HG03060 (cell line): ENCODE data around the gene HSPG2.

Experiments
- ATAC-seq: cut with Tn5 transposase; IDR thresholded peaks from one replicate; pipeline ENCODE4 v1.9.1; 2021; ENCODE audit warnings: low read depth, moderate number of reproducible peaks; ENCODE audit not compliant: unreplicated experiment

The HSPG2 gene

DNA sequence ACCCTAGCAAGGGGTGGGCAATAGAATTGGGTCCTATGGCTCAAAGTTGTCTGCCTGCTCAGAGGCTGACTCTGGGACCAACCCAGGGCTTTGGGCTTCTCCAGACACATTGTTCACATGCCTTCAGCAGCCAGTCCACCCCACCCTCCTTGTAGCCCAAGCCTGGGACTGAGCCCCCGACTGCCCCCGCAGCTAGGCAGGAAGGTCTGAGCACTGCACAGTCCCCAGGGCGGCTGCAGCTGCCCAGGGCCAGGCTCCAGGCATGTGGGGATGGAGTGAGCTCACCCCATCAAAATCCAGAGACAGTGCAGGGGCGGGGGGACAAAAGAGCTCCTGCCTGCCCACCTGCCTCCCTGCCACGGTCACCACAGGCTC lies 35.6 kb downstream of the HSPG2 start:
- ATAC-seq: no peak

GRCh38 chr1:21900766-21901472 lies 36.2 kb downstream of the HSPG2 start:
- no peak for ATAC-seq

DNA sequence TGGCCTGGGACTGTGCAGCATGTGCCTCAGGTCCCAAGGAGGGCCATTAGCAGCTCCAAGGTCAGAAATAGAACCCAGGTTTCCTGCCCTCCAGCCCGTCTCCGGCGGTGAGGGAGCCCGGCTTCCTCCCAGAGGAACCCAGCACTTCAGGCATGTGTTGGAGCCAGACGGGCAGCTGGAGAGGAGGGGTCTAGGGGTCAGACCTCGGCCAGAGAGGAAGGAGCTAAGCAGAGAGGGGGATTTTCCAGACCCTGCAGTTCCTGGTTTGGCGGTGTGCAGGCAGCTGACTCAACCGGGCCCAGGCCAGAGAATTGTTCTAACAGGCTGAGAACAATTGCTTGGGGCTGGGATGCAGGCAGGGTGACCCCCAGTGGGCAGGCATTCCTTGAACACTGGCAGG lies 37.1 kb downstream of the HSPG2 start:
- ATAC-seq: no peak

DNA sequence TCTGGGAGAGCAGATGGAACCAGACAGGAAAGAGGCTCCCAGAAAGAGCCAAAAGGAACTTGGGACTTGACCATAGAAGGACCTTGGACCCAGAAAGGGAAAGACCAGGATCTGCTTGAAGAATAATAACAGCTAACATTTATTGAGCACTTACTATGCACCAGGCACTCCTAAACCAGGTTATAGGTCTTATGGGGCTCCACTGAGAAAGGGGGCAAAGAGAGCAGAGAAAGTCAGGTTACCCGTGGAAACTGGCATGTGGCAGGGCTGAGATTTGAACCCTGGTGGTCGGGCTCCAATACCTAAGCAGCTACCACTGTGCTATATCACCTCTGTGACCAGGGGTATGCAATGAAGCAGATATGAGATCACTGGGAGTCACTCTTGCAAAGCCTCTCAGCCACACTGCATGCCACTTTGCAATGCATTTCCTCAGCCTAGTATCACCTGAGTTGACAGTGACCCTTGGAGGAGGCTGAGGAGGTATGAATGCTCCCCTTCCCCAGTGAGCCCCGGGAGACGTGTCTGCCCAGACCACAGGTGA lies 37.8 kb downstream of the HSPG2 start:
- ATAC-seq: no peak

DNA sequence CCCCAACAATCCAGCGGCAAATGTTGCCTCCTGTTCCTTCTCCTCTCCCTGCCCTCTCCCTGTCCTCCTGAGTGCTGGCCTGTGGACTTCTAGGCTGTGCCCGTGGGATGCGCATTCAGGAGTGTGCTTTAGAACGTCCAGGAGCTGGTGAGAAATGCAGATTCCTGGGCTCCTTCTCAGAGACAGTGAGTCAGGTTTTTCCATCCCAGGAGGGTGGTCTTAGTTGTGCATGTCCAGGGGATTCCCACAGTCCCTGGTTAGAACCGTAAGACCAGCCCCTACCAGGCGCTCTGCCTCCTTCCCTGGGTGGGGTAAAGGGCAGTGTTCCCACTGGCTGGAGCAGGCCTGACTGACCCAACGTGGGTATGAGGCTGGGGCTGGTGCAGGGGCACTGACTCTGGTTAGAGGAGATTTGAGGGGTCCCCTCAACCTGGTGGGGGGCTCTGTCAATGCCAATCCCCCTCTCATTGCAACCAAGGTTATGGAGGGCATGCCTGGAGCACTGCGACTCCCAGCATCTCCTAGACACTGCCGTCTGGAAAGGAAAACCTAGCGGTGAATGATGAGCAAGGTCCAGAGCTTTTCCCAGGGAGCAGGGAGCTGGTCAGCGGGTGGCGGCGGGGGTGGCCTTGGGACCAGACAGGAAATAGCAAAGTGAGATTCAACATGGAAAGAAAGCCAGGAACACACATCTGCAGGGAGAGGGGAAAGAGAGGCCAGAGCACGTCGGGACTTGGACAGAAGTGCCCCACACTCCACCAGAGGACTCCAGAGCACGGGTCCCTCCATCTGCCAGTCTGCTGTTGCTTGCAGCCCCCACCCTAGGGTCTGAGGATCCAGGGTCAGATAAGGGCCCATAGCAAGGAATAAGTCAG lies 38.5 kb downstream of the HSPG2 start:
- no peak for ATAC-seq

DNA sequence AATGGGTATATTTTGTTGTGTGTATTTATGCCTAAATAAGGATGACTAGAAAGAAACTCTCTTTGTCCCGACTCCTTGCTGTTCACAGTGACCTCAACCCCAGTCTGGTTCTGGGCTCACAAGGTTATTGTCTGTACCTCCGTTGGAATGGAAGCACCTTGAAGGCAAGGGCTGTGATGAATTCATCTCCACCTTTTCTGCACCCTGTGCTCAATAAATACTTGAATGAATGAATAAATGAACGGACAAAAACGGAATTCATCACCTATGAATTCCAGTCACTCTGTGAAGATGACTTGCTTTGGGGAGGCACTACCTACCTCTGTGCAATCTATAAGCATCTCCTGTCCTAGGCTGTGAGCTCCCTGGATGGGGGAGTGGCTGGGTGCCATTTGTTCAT lies 39.3 kb downstream of the HSPG2 start:
- ATAC-seq: no peak

DNA sequence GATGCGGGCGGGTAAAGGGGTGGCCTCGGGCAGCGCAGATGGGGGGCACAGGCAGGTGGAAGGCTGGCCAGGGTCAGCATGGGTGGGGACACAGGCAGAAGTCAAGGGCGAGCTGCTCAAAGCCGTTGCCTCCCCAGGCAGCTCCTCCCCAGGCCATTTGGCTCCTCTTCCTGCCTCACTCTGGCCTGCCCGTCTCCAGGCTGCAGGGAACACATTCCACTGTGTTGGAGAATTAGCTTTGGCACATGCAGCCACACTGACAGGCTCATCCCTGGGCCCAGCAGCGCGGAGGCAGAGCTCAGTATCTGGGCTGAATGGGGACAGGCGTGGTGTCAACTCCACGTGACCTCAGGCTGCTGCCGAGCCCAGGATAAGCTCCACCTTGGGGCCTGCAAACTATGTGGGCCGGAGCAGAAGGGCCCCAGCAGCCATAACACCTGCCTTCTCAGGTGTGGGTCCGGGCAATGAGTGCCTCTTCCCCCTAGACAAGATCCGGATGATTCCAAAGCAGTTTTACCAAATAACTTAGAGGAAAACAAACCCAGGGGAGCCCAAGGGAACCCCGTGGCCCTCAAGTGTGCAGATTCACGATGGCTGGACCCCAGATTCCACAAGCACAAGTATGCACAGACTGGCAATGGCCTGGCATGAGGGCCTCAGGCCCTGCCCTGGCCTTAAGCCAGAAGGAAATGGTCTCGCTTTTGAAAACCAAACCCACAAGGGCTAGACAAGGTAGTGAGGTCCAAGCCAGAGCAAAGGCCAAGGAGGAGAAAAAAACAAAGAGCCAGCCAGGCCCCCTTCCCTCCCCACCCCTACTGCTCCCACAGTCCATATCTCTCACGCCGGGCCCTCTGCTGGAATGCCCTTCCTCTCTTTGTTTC lies 40.2 kb downstream of the HSPG2 start:
- ATAC-seq: no peak

DNA sequence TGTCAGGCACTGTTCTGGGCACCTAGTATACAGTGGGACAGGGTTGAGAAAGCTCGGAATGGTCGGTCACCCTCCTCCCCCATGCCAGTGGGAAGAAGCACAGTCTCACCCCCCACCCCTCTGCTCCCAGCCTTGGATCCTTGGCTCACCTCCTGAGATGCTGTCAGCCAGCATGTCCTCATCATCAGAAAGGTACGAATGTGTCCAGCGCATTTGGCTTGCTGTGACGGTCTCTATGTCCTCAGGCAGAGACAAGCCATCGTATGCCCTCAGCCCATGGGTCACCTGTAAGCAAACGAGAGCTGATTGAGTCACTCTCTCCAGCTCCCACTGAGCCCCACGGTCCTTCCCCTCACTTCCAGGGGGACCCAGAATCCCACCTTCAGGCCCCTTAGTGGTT lies 41.1 kb downstream of the HSPG2 start:
- ATAC-seq: no peak

- ATAC-seq: no peak
Observed at GRCh38 chr1:21894034-21894881, 42.9 kb downstream of the HSPG2 start.

DNA sequence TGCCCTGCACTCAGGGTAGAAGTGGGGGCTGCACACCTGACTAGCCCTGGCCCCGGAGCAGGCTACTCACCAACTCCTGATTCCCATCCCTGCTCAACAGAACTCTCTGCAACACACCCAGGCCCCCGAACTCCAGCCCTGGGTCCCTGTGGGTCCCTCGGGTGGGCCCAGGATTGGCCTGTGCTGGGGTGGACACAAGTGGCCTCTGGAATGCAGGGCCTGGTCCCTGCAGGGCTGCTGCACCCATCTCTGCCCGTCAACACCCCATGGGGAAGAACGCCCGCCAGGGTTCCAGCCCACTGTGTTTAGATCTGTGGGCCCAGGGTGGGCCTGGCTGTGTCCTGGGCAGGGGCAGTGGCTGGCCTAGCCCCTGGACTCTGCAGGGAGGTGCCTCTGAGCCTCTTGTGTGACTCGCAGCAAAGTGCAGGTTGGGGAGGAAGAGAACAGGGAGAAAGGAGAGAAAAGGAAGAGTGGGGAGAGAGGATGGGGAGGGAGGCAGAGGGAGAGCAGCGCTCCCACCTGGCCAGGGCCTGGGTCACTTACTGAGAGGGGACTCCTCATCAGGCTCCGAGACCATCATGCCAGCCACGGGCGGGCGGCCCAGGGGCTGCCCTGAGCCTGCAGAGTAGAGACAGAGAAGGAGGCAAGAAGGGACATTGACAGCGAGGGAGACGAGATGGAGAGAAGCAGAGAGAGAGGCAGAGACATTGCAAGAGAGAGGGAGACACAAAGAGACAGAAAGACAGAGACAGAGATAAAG lies 43.9 kb downstream of the HSPG2 start:
- no peak for ATAC-seq

DNA sequence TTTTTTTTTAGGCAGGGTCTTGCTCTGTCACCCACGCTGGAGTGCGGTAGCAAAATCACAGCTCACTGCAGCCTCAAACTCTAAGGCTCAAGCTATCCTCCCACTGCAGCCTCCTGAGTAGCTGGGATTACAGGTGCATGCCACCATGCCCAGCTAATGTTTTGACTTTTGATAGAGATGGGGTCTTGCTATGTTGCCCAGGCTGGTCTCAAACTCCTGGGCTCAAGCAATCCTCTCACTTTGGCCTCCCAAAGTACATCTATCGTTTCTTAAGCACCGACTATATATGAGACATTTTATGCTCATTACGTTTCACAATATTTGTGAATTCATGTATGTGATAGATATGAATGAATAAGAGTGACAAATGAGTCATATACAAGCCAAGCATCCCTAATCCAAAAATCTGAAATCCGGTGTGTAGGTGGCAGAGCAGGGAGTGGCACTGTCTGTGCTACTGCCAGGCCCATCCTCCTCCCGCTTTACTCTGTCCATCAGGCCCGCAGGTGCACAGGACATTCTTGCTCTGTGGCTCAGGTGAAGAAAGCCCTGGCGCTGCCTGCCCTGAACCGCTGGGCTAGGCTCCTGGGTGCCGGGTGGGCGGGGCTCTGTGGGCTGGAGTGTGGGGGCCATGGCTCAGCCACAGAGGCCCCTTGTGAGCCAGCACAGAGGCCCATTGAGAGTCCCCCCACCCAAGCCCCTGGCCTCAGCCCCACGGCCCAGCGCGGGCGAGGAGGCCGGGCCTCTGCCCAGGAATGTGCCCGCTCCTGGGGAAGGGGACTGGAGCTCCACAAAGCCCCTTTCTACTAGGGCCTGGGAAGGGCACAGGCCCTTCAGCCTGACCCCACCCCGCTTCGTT lies 45.3 kb downstream of the HSPG2 start:
- no peak for ATAC-seq

GRCh38 chr1:21891081-21891480 lies 46.0 kb downstream of the HSPG2 start:
- no peak for ATAC-seq

DNA sequence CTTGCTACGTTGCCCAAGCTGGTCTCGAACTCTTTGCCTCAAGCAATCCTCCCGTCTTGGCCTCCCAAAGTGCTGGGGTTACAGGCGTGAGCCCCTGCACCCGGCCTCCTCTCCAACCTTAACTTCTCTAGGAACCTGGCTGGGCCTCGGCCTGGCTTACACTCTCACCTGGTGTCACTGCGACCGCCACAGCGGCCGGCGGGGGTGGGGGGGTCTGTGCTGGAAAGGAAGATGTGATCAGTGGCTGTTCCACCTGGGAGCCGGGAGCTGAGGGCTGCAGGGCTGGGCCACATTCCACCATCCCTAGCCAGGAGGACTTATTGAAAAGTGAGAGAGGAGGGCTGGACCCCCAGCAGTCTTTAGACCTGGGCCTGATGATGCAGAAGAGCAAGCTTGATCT lies 48.6 kb downstream of the HSPG2 start:
- no peak for ATAC-seq

DNA sequence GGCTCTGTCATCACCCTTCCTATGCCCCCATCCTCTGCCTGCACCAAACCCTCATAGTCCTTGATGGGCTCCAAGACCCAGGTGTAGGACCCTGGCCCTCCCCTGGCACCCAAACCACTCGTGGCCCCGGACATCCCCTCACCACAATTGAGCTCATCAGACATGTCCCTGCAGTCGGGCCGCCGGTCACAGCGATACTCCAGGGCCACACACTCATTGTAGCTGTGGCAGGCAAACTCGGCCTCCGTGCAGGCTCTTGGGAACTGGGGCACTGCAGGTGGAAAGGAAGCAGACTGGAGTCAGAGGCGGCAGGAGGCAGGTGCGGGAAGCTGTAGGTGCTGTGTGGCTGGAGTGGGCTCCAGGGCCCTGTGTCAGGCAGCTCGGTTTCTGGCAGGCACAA lies 49.3 kb downstream of the HSPG2 start:
- no peak for ATAC-seq

DNA sequence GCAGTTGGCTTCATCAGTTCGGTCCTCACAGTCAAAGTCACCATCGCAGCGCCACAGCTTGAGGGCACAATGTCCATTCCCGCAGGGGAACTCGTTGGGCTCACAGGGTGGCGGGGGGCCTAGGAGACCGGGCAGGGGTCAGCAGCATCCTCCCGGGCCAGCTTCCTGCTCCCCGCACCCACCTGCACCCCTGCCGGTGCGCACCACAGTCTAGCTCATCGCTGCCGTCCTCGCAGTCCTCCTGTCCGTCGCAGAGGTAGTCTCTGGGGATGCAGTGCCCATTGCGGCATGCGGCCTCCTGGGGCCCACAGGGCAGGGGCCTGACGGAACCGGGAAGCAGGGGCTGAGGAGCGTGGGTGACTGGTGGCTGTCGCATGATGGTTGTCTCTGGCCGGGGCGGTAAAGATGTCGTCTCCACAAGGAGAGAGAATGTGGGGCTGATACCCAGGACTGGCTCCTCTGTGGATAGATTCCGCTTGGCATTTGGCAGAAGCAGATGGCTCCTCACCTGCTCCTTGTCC lies 49.8 kb downstream of the HSPG2 start:
- no peak for ATAC-seq

DNA sequence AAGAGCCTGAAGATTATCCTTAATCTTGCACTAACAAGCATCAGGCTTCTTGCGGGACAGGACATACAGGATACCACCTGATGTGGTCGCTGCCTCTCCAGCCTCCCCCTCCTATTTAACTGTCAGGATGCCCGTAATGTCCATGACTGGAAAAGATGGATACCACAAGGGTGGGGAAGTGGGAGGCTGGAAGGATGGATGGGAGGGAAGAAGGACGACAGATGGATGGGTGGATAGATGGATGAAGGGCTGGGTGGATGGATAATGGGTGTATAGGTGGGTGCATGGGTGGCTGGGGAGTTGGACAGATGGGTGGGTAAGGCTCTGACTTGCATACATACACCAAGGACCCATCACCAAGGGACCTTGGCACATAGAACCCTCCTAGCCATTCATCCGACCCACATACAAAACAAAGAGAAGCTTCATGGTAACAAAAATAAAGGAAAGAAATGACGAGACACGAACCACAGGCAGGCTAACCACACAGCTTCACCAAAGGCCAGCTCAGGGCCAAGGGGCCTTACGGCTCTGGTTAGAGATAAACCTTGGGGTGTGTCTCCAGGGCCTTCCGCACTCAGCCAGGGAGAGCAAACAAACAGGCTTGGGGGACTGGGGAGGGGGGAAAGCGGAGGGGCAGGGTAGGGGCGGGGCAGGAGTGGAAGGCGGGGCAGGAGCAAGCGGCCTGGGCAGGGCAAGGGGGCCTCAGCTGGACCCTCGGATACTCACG lies 50.5 kb downstream of the HSPG2 start:
- ATAC-seq: no peak

DNA sequence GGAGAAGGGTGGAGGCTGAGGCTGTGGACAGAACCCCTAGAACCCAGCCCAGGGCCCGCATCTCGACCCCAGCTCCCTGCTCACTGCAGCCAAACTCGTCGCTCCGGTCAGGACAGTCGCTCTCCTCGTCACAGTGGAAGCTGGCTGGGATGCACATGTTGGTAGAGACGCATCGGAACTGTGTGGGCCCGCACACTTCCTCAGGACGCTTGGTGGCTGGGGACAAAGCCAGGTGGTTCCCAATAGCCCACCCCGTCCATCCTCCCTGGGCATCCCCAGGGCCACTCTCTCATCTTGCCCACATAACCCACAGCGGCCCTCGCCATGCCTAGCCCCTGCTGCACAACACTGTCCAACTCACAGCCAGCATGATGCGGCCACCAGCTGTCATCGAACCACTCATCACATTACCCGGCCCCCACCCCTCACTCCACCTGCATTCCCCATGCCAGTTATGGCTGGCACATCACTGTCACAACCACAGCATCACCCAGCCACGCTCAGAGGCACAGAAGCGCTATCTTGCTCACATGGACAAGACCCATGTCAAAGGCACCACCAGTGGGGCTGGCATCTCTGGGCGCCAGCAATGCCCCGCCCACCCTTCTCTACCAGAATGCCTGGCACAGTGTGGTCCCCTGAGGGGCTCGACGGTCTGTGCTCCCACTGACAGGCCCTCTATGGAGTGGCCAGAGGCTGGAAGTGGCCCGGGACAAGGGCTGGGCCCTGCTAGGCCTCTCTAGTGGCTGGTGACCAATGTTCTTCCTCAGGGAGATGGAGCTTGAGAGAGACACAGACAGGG lies 51.7 kb downstream of the HSPG2 start:
- ATAC-seq: no peak
